CD4-positive, alpha-beta T cell (primary cell): Measurements from ENCODE around the gene IGFALS. TPM values are rescaled to one million over a fixed set of nuclear protein-coding genes. Genes with fewer than 3 reads are reported as not detected.
A peak's percentile ranks its signal among the peaks of the same experiment; 100 is the strongest.

ENCODE experiments used
- ATAC-seq: fragments of 200-7000 bp; cut with Tn5 transposase; one replicate; pipeline ENCODE4 v1.10.0; 2022; ENCODE audit warnings: mild to moderate bottlenecking; ENCODE audit not compliant: poor library complexity
- CTCF ChIA-PET: fragments of 350-600 bp; sonication (Branson Sonifier 250); formaldehyde crosslinking; loops from one replicate; lab custom pipeline; 2021; ENCODE audit warnings: antibody characterized with exemption, inconsistent platforms; lab: Charles Lee
- POLR2A ChIA-PET: fragments of 350-600 bp; sonication (Branson Sonifier 250); formaldehyde crosslinking; loops from one replicate; lab custom pipeline; 2021; ENCODE audit warnings: antibody characterized with exemption, inconsistent platforms; lab: Charles Lee
- DNase-seq, 14 experiments: peaks; one replicate each; pipeline ENCODE4 v3.0.0-alpha.2; 2013 to 2020; ENCODE audit warnings: mixed read lengths in 2 of 14
- H3K27ac ChIP-seq, 2 donors: one replicate each; pipeline versions ENCODE4 v1.5.1 to v1.7.0; 2013; ENCODE audit warnings: low read length in 2 of 2, low read depth in 1 of 2, mild to moderate bottlenecking in 1 of 2
- H3K27me3 ChIP-seq, 2 experiments: 1 replicate in 1 of 2; 2 replicates in 1 of 2; pipeline versions ENCODE4 v1.6.1 to v1.7.0; 2013; ENCODE audit warnings: low read length in 2 of 2, control low read depth in 1 of 2, mild to moderate bottlenecking in 1 of 2, moderate library complexity in 1 of 2; ENCODE audit not compliant: insufficient read depth in 2 of 2, control insufficient read depth in 1 of 2
- H3K36me3 ChIP-seq: one replicate; pipeline ENCODE4 v1.6.1; 2013; ENCODE audit warnings: low read length, control low read depth; ENCODE audit not compliant: insufficient read depth
- H3K4me1 ChIP-seq: one replicate; pipeline ENCODE4 v1.6.1; 2013; ENCODE audit warnings: low read length, control low read depth; ENCODE audit not compliant: insufficient read depth
- H3K4me3 ChIP-seq: one replicate; pipeline ENCODE4 v1.5.1; 2013; ENCODE audit warnings: mild to moderate bottlenecking, low read length, moderate library complexity
- H3K9me3 ChIP-seq, 2 experiments: 1 replicate in 1 of 2; 2 replicates in 1 of 2; pipeline versions ENCODE4 v1.6.1 to v1.7.0; 2013; ENCODE audit warnings: low read length in 2 of 2, mild to moderate bottlenecking in 2 of 2, control low read depth in 1 of 2, moderate library complexity in 1 of 2; ENCODE audit not compliant: control insufficient read depth in 1 of 2, insufficient read depth in 1 of 2
- H3K27ac Mint-ChIP-seq: one replicate; pipeline ENCODE4 v1.8.0; 2020; ENCODE audit warnings: mixed read lengths
- H3K27me3 Mint-ChIP-seq: one replicate; pipeline ENCODE4 v1.8.0; 2021; ENCODE audit warnings: mixed read lengths
- H3K36me3 Mint-ChIP-seq: one replicate; pipeline ENCODE4 v1.8.0; 2021; ENCODE audit warnings: low read depth, mixed read lengths
- H3K4me1 Mint-ChIP-seq: one replicate; pipeline ENCODE4 v1.8.0; 2021; ENCODE audit warnings: low read depth, mixed read lengths
- H3K4me3 Mint-ChIP-seq: one replicate; pipeline ENCODE4 v1.8.0; 2020; ENCODE audit warnings: mild to moderate bottlenecking, mixed read lengths
- H3K9me3 Mint-ChIP-seq: one replicate; pipeline ENCODE4 v1.8.0; 2020; ENCODE audit warnings: mixed read lengths
- intact Hi-C, 2 experiments: fragments of 100-400 bp; cut with DNase I in 1 of 2; cut with micrococcal nuclease in 1 of 2; formaldehyde crosslinking; loops; one replicate each; pipeline versions ENCODE4 v1.15.1 to v1.9.0; 2023 to 2025; cut with DNase I, micrococcal nuclease
- total RNA-seq, 174 experiments: library from RNA in 2 of 174; stranded (reverse) in 2 of 174; gene quantifications; one replicate each; pipeline ENCODE4 v1.2.3 and lab custom pipeline; 2021 to 2026
- TF ChIP-seq, protein P1 (sequence below): fragments of 200-600 bp; IDR thresholded peaks from one replicate; pipeline ENCODE4 v1.8.0; 2022; ENCODE audit warnings: antibody characterized with exemption, mild to moderate bottlenecking

IGFALS gene
- total RNA-seq, 2 experiments from 2014 or later = 0.67 to 0.80 TPM

DNA sequence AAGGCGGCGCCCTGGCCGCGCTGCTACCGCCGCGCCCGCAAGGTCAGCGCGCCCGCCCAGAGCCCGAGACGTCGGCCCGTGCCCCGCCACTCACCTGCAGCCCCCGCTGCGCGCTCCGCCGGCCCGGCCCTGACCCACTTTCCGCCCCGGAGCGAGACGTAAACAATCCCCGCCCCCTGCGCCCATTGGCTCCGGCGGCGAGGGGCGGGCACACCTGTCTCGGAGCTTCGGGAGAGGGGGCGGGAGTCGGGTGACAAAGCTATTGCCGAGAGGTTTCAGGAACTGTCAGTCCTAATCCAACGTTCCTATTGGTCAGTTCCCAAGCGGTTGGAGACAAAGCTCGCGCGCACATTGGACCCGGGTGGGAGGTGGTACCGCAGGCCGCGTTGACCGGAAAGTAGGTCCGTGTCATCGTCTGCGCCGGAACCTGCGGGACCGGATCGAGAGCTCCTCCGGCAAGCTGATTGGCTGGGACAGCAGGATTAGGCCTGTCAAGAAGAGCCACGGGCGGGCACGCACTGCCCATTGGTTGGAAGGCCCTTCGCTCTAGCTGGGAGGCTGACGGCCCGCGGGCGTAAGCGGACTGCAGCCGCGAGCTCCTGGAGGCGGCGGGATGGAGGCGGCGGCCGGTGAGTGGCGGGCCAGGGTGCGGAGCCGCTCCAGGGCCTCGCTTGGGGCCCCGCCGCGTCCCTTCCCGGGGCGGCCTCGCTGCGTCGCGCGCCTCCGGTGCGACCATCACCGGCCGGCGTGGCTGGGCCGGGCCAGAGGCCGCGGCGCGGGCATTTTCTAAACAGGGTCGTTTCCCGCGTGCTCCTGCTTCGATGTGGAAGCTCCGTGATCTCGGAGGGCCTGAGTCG is 10.9 kb downstream of the IGFALS start, which contains the start of the genes NUBP2 and SPSB3:
Gene NUBP2, plus strand, starts transcription at position 553 of the 857 bp plus-strand sequence. Its CDS starts 61 bp downstream, at position 614.
Gene SPSB3, minus strand, starts transcription at position 164 of the 857 bp plus-strand sequence. CDS start 1,088 bp downstream, outside the sequence.
- peaks cover 26% of the 10 kb centered on the region for H3K4me1 Mint-ChIP-seq
- Histone ChIP-seq H3K4me1 (peaks cover 61% of the 10 kb centered on the region), H3K27ac (peak within 1 kb of the TSS; percentile 69 to 74), H3K36me3 (peaks cover 45% of the 10 kb centered on the region), H3K9me3 (peaks cover 0 to 6% of the 10 kb centered on the region in 2 experiments), H3K27me3 (no peaks in the 10 kb centered on the region), H3K4me3 (peak within 1 kb of the TSS; percentile 88)
- H3K27me3 Mint-ChIP-seq = no peaks in the 10 kb centered on the region
- H3K9me3 Mint-ChIP-seq = no peaks in the 10 kb centered on the region
- H3K27ac Mint-ChIP-seq = peak within 1 kb of the TSS; percentile 96
- peaks cover 27% of the 10 kb centered on the region for H3K36me3 Mint-ChIP-seq
- intact Hi-C loops = loop anchor here (1.0 to 10.0 kb wide), 6 partner anchors 9 to 1378 kb away; partner anchors contain the start of genes MRPS34 (in 2 of the 2), DECR2 (in 1 of the 2), FAHD1 (in 1 of the 2) and HAGH (in 1 of the 2)
- TF ChIP-seq, protein P1, sequence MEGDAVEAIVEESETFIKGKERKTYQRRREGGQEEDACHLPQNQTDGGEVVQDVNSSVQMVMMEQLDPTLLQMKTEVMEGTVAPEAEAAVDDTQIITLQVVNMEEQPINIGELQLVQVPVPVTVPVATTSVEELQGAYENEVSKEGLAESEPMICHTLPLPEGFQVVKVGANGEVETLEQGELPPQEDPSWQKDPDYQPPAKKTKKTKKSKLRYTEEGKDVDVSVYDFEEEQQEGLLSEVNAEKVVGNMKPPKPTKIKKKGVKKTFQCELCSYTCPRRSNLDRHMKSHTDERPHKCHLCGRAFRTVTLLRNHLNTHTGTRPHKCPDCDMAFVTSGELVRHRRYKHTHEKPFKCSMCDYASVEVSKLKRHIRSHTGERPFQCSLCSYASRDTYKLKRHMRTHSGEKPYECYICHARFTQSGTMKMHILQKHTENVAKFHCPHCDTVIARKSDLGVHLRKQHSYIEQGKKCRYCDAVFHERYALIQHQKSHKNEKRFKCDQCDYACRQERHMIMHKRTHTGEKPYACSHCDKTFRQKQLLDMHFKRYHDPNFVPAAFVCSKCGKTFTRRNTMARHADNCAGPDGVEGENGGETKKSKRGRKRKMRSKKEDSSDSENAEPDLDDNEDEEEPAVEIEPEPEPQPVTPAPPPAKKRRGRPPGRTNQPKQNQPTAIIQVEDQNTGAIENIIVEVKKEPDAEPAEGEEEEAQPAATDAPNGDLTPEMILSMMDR = no peak
- peak; percentile 93 to 100 (median 97) for DNase-seq
- ChIA-PET CTCF (interaction anchor here (0.6 to 2.6 kb wide), 5 partner anchors 10 to 77 kb away, joined by 3 to 21 read pairs (median 4); partner anchors contain the start of genes EME2, MAPK8IP3, MRPS34 and NME3), POLR2A (interaction anchor here (0.6 to 3.8 kb wide), 37 partner anchors 9 to 1935 kb away, joined by 3 to 163 read pairs (median 4); partner anchors contain the start of genes EME2, FAHD1, HAGH and IGFALS)
- H3K4me3 Mint-ChIP-seq = peak within 1 kb of the TSS; percentile 95
- ATAC-seq = peak; percentile 84

DNA sequence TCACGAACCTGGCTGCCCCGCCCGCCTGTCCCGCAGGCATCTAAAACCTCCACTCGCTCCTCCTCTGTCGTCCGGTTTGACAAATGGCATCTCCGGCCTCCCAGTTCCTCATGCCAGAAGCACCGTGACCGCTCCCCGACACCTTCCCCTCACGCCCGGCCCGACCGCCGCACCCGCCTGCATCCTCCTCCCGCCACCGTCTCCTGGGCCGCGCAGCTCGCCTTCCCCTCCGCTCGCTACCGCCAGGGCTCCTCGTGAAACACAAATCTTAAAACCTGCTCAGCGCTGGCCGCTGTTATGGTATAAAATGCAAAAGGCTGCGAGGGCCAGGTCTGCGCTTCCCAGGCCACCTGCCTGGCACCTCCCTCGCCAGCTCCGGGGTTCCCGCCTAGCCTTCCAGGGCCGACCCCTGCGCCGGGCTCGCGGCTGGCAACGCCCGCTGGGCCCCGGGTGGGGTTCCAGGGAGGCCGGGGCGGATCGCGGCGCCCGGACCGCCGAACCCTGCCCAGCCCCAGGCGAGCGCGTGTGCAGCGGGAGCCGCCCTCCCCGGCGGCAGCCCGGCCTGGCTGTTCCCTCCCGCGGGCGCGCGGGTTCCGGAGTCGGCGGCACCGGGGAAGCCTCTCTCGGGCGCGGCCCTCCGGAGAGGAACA is 11.6 kb downstream of the IGFALS start:
- Histone ChIP-seq H3K36me3 (peaks cover 45% of the 10 kb centered on the region), H3K27me3 (no peaks in the 10 kb centered on the region), H3K4me1 (peaks cover 61% of the 10 kb centered on the region), H3K27ac (peak overlapping the region in 1 of 2 donors; percentile 74), H3K4me3 (peak overlapping the region; percentile 88), H3K9me3 (peaks cover 0 to 9% of the 10 kb centered on the region in 2 experiments)
- DNase-seq (peak in 8 of 14 experiments; percentile 19 to 71 (median 32)), ATAC-seq (peak; percentile 10)
- POLR2A ChIA-PET = interaction anchor here (0.6 to 3.8 kb wide), 31 partner anchors 10 to 1936 kb away, joined by 3 to 163 read pairs (median 4); partner anchors contain the start of genes EME2, FAHD1, HAGH and IGFALS
- no peaks in the 10 kb centered on the region for H3K27me3 Mint-ChIP-seq
- peaks cover 27% of the 10 kb centered on the region for H3K36me3 Mint-ChIP-seq
- TF ChIP-seq, protein P1 = no peak
- no peaks in the 10 kb centered on the region for H3K9me3 Mint-ChIP-seq
- H3K4me3 Mint-ChIP-seq = peak overlapping the region; percentile 87
- H3K4me1 Mint-ChIP-seq = peaks cover 26% of the 10 kb centered on the region
- CTCF ChIA-PET = interaction anchor here (0.9 to 2.6 kb wide), 3 partner anchors 9 to 76 kb away, joined by 4 to 21 read pairs (median 9); partner anchors contain the start of genes EME2, MAPK8IP3, MRPS34 and NME3
- peak overlapping the region; percentile 96 for H3K27ac Mint-ChIP-seq
- intact Hi-C loops = loop anchor here (1.0 to 10.0 kb wide), 6 partner anchors 9 to 1377 kb away; partner anchors contain the start of genes MRPS34 (in 2 of the 2), DECR2 (in 1 of the 2), FAHD1 (in 1 of the 2) and HAGH (in 1 of the 2)
